Esophagus squamous epithelium (tissue), 4 donors: ENCODE results near the gene NHERF2.

Experiments used
- POLR2A ChIP-seq, 4 donors: fragments of 450-650 bp; IDR thresholded peaks; one replicate each; pipeline ENCODE4 v1.6.1; 2017; ENCODE audit warnings: antibody characterized with exemption in 4 of 4, mild to moderate bottlenecking in 4 of 4, moderate library complexity in 3 of 4
- TF ChIP-seq, protein P1 (sequence below), 6 experiments: fragments of 450-650 bp in 4 of 6; fragments of 200-600 bp in 2 of 6; sonication (generic) in 2 of 6; IDR thresholded peaks; one replicate each; pipeline ENCODE4 v1.5.1; 2016 to 2019; ENCODE audit warnings: antibody characterized with exemption in 6 of 6, mild to moderate bottlenecking in 4 of 6, moderate library complexity in 4 of 6

DNA sequence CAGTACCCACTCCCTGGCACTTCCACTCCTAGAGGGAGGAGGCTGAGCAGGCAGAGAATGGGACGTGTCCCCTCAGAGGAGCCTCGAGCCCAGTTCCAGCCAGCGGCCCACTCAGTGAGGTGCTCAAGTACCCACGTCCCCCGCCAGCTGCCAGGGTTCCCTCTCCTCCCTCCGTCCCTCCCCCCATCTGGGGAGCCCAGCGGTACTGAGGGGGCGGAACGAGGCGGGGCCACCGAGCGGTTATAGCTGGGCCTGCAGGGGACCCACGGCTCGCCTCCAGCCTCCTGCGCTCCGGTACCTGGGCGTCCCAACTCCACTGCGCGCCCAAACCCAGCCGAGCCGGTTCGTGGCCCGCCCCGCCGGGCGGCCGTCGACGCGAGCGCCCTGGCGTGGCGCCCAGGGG lies 7.2 kb upstream of the NHERF2 start, which contains the start of gene NPW:
- TF ChIP-seq, protein P1, sequence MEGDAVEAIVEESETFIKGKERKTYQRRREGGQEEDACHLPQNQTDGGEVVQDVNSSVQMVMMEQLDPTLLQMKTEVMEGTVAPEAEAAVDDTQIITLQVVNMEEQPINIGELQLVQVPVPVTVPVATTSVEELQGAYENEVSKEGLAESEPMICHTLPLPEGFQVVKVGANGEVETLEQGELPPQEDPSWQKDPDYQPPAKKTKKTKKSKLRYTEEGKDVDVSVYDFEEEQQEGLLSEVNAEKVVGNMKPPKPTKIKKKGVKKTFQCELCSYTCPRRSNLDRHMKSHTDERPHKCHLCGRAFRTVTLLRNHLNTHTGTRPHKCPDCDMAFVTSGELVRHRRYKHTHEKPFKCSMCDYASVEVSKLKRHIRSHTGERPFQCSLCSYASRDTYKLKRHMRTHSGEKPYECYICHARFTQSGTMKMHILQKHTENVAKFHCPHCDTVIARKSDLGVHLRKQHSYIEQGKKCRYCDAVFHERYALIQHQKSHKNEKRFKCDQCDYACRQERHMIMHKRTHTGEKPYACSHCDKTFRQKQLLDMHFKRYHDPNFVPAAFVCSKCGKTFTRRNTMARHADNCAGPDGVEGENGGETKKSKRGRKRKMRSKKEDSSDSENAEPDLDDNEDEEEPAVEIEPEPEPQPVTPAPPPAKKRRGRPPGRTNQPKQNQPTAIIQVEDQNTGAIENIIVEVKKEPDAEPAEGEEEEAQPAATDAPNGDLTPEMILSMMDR (IDR thresholded peaks at IDR 0.05) = no peak
- TF ChIP-seq POLR2A (IDR thresholded peaks at IDR 0.05) = no peak
